ENCODE data around the gene KLHL29.

KLHL29 gene

DNA sequence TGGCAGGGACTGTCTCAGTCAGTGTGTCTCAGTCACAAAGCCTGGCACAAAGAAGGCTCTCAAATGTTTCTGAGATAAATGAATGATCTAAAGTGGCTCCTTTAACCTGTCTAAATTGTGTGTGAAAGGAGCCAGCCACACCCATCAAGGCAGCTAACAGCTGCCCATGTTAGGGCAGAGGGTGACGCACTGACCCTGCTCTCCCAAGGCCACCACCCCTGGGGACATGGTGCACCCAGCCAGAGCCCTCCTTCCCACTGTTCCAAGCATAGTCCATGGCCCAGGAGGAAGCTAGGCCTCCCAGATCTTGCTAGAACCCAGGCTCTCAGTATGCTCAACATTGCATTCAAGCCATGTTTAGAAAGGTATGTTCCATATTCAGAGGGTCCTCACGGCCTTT is 100.3 kb downstream of the KLHL29 start:
- TF ChIP-seq NFIC (IDR thresholded peaks at IDR 0.05) (no peak), EGR1 (IDR thresholded peaks at IDR 0.05) (no peak), CEBPB (IDR thresholded peaks at IDR 0.05) (no peak), EP300 (IDR thresholded peaks at IDR 0.05; ENCODE audit: borderline replicate concordance) (no peak), ZBTB7A (IDR thresholded peaks at IDR 0.05; ENCODE audit: low read depth) (no peak), TAF1 (IDR thresholded peaks at IDR 0.05; ENCODE audit: low read depth) (no peak), RAD21 (IDR thresholded peaks at IDR 0.05; ENCODE audit: low read depth) (no peak), YY1 (IDR thresholded peaks at IDR 0.05; ENCODE audit: low read depth) (no peak), CREB1 (IDR thresholded peaks at IDR 0.05; ENCODE audit: low read depth) (no peak), FOXM1 (IDR thresholded peaks at IDR 0.05; ENCODE audit: borderline replicate concordance, low read depth) (no peak), TEAD4 (IDR thresholded peaks at IDR 0.05) (no peak), TCF12 (IDR thresholded peaks at IDR 0.05; ENCODE audit: low read depth) (no peak)
- TF ChIP-seq, protein P1, sequence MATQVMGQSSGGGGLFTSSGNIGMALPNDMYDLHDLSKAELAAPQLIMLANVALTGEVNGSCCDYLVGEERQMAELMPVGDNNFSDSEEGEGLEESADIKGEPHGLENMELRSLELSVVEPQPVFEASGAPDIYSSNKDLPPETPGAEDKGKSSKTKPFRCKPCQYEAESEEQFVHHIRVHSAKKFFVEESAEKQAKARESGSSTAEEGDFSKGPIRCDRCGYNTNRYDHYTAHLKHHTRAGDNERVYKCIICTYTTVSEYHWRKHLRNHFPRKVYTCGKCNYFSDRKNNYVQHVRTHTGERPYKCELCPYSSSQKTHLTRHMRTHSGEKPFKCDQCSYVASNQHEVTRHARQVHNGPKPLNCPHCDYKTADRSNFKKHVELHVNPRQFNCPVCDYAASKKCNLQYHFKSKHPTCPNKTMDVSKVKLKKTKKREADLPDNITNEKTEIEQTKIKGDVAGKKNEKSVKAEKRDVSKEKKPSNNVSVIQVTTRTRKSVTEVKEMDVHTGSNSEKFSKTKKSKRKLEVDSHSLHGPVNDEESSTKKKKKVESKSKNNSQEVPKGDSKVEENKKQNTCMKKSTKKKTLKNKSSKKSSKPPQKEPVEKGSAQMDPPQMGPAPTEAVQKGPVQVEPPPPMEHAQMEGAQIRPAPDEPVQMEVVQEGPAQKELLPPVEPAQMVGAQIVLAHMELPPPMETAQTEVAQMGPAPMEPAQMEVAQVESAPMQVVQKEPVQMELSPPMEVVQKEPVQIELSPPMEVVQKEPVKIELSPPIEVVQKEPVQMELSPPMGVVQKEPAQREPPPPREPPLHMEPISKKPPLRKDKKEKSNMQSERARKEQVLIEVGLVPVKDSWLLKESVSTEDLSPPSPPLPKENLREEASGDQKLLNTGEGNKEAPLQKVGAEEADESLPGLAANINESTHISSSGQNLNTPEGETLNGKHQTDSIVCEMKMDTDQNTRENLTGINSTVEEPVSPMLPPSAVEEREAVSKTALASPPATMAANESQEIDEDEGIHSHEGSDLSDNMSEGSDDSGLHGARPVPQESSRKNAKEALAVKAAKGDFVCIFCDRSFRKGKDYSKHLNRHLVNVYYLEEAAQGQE (IDR thresholded peaks at IDR 0.05; ENCODE audit: low read depth): no peak
- TF ChIP-seq, protein P2, sequence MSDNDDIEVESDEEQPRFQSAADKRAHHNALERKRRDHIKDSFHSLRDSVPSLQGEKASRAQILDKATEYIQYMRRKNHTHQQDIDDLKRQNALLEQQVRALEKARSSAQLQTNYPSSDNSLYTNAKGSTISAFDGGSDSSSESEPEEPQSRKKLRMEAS (IDR thresholded peaks at IDR 0.05): no peak
- TF ChIP-seq, protein P3, sequence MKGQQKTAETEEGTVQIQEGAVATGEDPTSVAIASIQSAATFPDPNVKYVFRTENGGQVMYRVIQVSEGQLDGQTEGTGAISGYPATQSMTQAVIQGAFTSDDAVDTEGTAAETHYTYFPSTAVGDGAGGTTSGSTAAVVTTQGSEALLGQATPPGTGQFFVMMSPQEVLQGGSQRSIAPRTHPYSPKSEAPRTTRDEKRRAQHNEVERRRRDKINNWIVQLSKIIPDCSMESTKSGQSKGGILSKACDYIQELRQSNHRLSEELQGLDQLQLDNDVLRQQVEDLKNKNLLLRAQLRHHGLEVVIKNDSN (IDR thresholded peaks at IDR 0.05): no peak

DNA sequence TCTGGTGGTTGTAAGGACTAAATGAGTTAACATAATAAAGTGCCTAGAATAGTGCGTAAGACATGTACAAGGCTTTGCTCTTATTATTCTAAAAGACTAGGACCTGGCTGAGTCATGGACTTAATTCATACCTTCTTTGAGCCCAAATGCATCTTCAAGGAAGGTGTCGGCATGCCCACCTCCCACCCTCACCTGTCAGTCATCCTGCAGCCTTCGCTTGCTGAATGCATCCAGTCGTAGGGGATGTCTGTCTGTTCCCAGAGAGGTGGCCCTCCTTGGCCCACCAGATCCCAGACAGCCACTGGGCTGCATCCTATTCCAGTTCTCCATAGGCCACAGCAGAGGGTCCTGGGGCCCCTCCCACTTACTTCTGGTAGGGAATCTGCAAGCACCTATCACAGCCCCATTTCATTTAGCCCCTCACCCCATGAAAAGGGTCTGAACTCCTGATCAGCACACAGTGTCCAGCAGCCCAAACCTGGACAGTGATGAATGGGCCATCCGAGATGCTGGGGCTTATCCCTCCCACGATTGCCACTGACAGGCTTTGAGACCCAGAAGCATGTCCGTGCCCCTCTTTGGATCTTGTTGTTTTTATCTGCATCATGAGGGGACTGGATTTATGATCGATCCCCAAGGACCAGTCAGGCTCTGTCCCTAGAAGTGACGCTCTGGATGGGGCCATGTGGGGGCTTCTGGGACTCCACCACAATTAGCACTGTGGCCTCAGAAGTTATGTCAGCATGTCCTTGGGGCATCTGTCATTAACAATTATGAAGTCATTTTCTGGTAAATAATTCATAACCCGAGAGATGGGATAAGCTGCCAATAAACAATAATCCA is 101.1 kb downstream of the KLHL29 start:
- no peak for TF ChIP-seq YY1 (IDR thresholded peaks at IDR 0.05; ENCODE audit: low read depth)
- TF ChIP-seq CEBPB (IDR thresholded peaks at IDR 0.05): no peak
- no peak for TF ChIP-seq NFIC (IDR thresholded peaks at IDR 0.05)
- no peak for TF ChIP-seq RAD21 (IDR thresholded peaks at IDR 0.05; ENCODE audit: low read depth)
- TF ChIP-seq TAF1 (IDR thresholded peaks at IDR 0.05; ENCODE audit: low read depth): no peak
- TF ChIP-seq TCF12 (IDR thresholded peaks at IDR 0.05; ENCODE audit: low read depth): no peak
- TF ChIP-seq CREB1 (IDR thresholded peaks at IDR 0.05; ENCODE audit: low read depth): no peak
- no peak for TF ChIP-seq ZBTB7A (IDR thresholded peaks at IDR 0.05; ENCODE audit: low read depth)
- no peak for TF ChIP-seq TEAD4 (IDR thresholded peaks at IDR 0.05)
- no peak for TF ChIP-seq FOXM1 (IDR thresholded peaks at IDR 0.05; ENCODE audit: borderline replicate concordance, low read depth)
- no peak for TF ChIP-seq EGR1 (IDR thresholded peaks at IDR 0.05)
- no peak for TF ChIP-seq EP300 (IDR thresholded peaks at IDR 0.05; ENCODE audit: borderline replicate concordance)
- TF ChIP-seq, protein P3 (IDR thresholded peaks at IDR 0.05): no peak
- TF ChIP-seq, protein P1 (IDR thresholded peaks at IDR 0.05; ENCODE audit: low read depth): no peak
- TF ChIP-seq, protein P2 (IDR thresholded peaks at IDR 0.05): no peak

DNA sequence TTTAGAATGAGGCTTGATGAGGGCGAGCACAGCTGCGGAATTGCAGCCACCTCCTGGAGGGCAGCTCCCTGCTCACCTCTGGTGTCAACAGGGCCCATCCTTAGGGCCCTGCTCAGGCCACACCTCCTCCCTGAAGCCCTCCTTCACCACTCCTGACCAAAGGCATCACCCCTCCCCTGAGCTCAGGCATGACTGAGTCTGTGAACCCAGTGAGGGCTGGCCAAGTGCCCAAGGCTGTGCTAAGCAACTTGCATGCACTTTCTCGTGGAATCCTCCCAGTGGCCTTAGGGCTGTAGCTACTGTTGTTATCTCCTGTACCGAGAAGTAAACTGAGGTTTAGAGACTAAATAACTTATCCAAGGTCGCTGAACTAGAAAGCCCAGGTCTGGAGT is 101.7 kb downstream of the KLHL29 start:
- TF ChIP-seq FOXM1 (IDR thresholded peaks at IDR 0.05; ENCODE audit: borderline replicate concordance, low read depth) (no peak), TEAD4 (IDR thresholded peaks at IDR 0.05) (no peak), NFIC (IDR thresholded peaks at IDR 0.05) (no peak), TCF12 (IDR thresholded peaks at IDR 0.05; ENCODE audit: low read depth) (no peak), CEBPB (IDR thresholded peaks at IDR 0.05) (no peak), ZBTB7A (IDR thresholded peaks at IDR 0.05; ENCODE audit: low read depth) (no peak), EGR1 (IDR thresholded peaks at IDR 0.05) (no peak), EP300 (IDR thresholded peaks at IDR 0.05; ENCODE audit: borderline replicate concordance) (no peak)
- TF ChIP-seq, protein P3 (IDR thresholded peaks at IDR 0.05): no peak
- TF ChIP-seq, protein P1 (IDR thresholded peaks at IDR 0.05; ENCODE audit: low read depth): no peak

Measured in Ishikawa (cell line).